LNCAP (cell line): Measurements from ENCODE around the gene ALKBH7.

ENCODE experiments used
- TF ChIP-seq, protein P1 (sequence below): fragments of 450-650 bp; IDR thresholded peaks from 2 replicates; pipeline ENCODE4 v1.5.1; 2017; ENCODE audit warnings: mild to moderate bottlenecking

The ALKBH7 gene

DNA sequence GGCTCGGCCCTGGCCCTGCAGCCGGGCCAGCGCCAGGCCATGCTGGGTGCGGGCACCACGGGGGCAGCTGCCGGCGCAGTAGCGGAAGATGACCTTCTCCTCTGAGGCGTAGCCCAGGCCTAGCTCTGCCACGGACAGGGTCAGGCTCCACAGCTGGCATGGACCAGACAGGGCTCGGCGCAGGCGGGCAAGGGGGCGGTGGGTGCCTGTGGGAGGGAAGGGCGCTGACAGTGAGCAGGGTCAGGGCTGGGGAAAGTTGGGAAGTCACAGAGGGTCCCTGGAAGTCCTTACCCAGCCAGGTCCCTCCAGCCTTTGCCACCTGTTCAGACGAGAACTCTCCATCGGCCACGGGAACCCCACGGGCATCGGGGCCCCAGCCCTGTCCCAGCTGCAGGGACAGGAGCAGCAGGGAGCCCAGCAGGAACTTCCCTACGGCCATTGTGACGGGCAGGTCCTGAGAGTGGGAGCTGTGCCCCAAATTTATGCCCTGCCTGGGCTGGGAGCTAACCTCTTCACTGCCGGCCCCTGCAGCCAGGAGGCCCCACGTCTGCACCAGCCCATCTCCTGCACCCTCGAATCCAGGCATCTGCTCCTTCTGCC lies 2.9 kb downstream of the ALKBH7 start, which contains the start of gene PSPN:
Gene PSPN, minus strand, starts transcription at position 523 of the 600 bp plus-strand sequence. Its CDS starts 84 bp downstream, at position 439.
- TF ChIP-seq, protein P1, sequence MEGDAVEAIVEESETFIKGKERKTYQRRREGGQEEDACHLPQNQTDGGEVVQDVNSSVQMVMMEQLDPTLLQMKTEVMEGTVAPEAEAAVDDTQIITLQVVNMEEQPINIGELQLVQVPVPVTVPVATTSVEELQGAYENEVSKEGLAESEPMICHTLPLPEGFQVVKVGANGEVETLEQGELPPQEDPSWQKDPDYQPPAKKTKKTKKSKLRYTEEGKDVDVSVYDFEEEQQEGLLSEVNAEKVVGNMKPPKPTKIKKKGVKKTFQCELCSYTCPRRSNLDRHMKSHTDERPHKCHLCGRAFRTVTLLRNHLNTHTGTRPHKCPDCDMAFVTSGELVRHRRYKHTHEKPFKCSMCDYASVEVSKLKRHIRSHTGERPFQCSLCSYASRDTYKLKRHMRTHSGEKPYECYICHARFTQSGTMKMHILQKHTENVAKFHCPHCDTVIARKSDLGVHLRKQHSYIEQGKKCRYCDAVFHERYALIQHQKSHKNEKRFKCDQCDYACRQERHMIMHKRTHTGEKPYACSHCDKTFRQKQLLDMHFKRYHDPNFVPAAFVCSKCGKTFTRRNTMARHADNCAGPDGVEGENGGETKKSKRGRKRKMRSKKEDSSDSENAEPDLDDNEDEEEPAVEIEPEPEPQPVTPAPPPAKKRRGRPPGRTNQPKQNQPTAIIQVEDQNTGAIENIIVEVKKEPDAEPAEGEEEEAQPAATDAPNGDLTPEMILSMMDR = no peak

DNA sequence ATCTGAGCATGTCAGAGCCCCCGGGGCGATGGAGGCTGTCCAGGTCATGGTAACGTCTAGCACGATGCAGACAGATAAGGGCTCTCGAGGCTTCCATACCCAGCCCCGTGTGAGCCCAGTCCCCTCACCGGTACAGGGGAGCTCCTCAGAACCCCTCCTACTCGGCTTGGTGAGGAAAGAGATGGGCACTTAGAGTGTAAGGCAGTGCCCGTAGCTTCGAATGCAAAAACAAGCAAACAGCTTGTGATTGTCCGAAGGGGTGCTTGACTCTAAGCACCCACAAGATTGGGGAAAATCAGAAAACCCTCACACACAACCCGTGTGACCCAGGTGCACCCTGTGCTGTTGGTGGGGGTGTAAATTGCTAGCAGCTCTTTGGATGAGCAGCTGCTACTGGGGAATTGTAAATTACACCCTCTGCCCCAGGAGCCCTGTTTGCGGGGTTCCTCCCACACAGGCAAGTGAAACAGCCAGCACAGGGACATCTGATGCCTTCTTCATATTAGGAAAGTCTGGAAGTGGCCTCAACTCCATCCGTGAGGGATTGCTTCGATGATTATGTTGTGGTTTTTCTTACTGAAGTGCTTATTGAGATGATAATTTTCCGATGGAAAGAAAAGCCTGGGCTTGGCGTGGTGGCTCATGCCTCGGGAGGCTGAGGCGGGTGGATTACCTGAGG lies 4.1 kb downstream of the ALKBH7 start:
- TF ChIP-seq, protein P1 = no peak

DNA sequence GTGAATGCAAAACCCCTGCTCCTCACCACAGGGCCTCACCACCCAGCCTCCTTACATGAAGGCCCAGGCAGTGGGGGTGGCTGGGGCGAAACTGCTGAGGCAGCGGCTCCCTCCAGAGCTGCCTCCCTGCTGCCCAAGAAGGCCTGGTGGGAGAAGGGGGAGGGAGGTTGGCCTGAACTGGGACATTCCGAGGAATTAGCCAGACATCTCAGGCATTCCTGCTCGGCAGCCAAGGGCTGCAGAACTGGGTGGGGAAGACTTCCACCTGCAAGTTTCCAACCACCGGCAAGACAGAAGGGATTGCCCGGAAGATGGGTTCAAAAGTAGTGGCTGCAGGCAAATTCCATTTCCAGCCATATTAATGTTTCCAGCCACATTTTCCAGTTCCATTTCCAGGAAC lies 5.4 kb downstream of the ALKBH7 start:
- TF ChIP-seq, protein P1 = no peak

DNA sequence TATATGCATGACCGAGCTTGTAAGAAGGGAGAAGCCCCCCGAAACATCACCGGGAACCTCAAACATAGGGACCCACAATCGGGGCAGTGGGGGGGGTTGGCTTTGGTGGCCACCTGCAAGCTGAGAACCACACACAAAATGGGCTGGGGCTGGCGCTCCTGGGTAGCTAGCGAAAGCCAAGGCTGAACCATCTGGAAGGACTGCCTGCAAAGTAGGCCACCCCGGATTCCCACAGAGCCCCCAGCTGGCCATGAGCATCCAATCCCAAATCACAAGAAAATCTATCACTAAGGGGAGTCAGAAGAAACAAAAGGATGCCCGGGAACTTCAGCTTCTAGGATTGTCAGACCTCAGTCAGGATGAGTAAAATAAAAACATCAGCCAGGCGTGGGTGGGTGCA lies 5.9 kb downstream of the ALKBH7 start:
- TF ChIP-seq, protein P1 = no peak

DNA sequence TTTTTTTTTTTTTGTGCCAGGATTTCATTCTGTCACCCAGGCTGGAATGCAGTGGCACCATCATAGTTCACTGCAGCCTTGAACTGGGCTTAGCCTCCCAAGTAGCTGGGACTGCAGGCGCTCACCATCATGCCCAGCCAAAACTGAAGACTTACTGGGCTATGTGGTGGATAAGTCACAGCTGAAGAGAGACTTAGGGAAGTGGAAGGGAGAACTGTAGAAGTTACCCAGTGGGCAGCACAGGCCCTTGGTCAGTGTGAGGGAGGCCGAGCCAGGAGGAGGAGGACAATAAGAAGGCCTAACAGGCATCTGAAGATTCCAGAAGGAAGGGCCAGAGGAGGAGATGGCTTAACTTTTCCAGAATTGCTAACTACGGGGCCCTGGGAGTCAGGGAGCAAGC lies 7.2 kb downstream of the ALKBH7 start:
- TF ChIP-seq, protein P1 = no peak

DNA sequence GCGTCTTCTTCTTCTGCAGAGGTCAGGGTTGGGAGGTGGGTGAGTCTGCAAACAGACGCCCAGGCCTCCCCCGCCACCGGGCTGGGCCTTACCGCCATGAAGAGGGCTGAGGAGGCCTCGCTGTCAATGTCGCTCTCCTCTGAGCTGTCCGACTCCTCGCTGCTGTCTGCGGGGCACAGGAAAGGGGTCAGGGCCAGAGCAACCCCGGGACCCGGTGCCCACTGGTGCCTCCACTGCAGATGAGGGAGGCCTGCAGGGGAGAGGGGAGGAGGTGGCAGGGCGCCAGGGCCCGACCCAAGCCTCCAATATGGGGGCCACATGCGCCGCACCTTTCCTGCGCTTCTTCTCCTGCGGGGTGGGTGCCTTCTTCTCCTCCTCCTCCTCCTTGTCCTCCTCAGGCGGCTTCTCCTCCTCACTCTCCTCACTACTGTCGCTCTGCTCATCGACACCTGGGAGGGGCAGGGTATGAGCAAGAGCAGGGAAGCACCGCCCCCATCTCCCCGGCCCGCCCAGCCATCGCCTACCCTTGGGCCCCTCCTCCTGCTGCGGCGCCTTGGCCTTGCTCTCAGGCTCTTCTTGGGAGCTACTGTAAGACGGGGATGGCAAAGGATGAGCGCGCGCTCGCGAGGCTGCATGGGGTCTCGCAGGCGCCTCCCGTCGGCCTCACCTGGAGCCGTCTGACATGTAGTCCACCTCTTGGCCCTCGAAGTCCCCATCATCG lies 8.6 kb downstream of the ALKBH7 start:
- TF ChIP-seq, protein P1 = no peak

DNA sequence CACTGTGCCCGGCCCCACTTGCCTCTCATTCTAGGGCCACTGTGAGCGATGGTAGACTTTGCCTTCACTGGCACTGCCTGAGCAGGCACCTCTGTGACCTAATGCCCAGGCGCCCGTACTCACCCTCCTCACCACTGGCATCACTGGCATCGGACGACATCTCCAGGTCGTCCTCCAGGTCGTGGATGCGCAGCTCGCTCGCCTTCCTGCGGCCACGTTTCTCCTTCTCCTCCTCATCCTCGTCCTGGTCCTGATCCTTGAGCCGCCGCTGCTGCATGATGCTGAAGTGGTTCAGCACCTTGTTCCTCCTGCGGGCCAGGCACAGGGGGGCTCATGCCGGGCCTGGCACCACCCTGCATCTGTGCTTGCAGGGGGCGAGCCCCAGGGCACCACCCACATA lies 10.6 kb downstream of the ALKBH7 start:
- TF ChIP-seq, protein P1 = no peak
